WTC11 (cell line): ENCODE data around the gene USF3. TPM values are rescaled to one million over a fixed set of nuclear protein-coding genes. Genes with fewer than 3 reads are reported as not detected.

ENCODE experiments used
- ATAC-seq: fragments of 200-7000 bp; cut with Tn5 transposase; 2 replicates; pipeline ENCODE4 v1.10.0; 2021; ENCODE audit warnings: mild to moderate bottlenecking, moderate library complexity
- CTCF ChIA-PET: fragments of 300-600 bp; sonication (Branson Sonifier 250); formaldehyde crosslinking; loops from one replicate; lab custom pipeline; 2021; ENCODE audit warnings: antibody characterized with exemption; lab: Charles Lee
- POLR2A ChIA-PET: fragments of 350-600 bp; sonication (Branson Sonifier 250); formaldehyde crosslinking; loops from one replicate; lab custom pipeline; 2021; ENCODE audit warnings: antibody characterized with exemption; lab: Charles Lee
- DNase-seq: peaks from one replicate; pipeline ENCODE4 v3.0.0; 2021; ENCODE audit warnings: low spot score
- H3K27ac Mint-ChIP-seq: 2 replicates; pipeline ENCODE4 v1.8.0; 2021; ENCODE audit warnings: mixed read lengths
- H3K27me3 Mint-ChIP-seq: 2 replicates; pipeline ENCODE4 v1.8.0; 2021; ENCODE audit warnings: low read depth, mild to moderate bottlenecking, moderate library complexity, mixed read lengths
- H3K36me3 Mint-ChIP-seq: 2 replicates; pipeline ENCODE4 v1.8.0; 2021; ENCODE audit warnings: mixed read lengths
- H3K4me1 Mint-ChIP-seq: 2 replicates; pipeline ENCODE4 v1.8.0; 2022; ENCODE audit warnings: mixed read lengths
- H3K4me3 Mint-ChIP-seq: 2 replicates; pipeline ENCODE4 v1.8.0; 2021; ENCODE audit warnings: mild to moderate bottlenecking, moderate library complexity, mixed read lengths
- H3K9me3 Mint-ChIP-seq: 2 replicates; pipeline ENCODE4 v1.8.0; 2021; ENCODE audit warnings: mixed read lengths
- ELF4 ChIP-seq: sonication (generic); formaldehyde crosslinking; IDR thresholded peaks from 2 replicates; pipeline ENCODE4 v1.8.1; 2022; ENCODE audit warnings: low read depth, mild to moderate bottlenecking, moderate library complexity, missing genetic modification reagents
- GABPB1 ChIP-seq: sonication (generic); formaldehyde crosslinking; IDR thresholded peaks from 2 replicates; pipeline ENCODE4 v1.8.1; 2023; ENCODE audit warnings: mild to moderate bottlenecking, missing genetic modification reagents
- JAZF1 ChIP-seq: fragments of 250-450 bp; sonication (Bioruptor Pico); IDR thresholded peaks from 2 replicates; pipeline ENCODE4 v1.9.0; 2021; ENCODE audit warnings: moderate library complexity, mild to moderate bottlenecking, inconsistent platforms
- NFATC4 ChIP-seq: fragments of 250-450 bp; sonication (Bioruptor Pico); IDR thresholded peaks from 2 replicates; pipeline ENCODE4 v1.9.0; 2021; ENCODE audit warnings: mild to moderate bottlenecking
- NFYB ChIP-seq: sonication (generic); formaldehyde crosslinking; conservative IDR thresholded peaks from 2 replicates; pipeline ENCODE4 v1.8.0; 2022; ENCODE audit warnings: low read depth, missing genetic modification reagents
- SMAD3 ChIP-seq: sonication (generic); formaldehyde crosslinking; IDR thresholded peaks from 2 replicates; pipeline ENCODE4 v1.8.0; 2022; ENCODE audit warnings: missing genetic modification reagents, mild to moderate bottlenecking, borderline replicate concordance
- TEAD4 ChIP-seq: sonication (generic); formaldehyde crosslinking; IDR thresholded peaks from 2 replicates; pipeline ENCODE4 v1.8.0; 2022; ENCODE audit warnings: mild to moderate bottlenecking, missing genetic modification reagents
- ZNF396 ChIP-seq: fragments of 250-450 bp; sonication (Bioruptor Pico); IDR thresholded peaks from 2 replicates; pipeline ENCODE4 v1.8.0; 2021; ENCODE audit warnings: mild to moderate bottlenecking, moderate library complexity, borderline replicate concordance
- total RNA-seq: library from RNA; stranded (reverse); gene quantifications from 3 replicates; pipeline ENCODE4 v1.2.3, GENCODE V29; 2021
- TF ChIP-seq, protein P1 (sequence below): sonication (generic); formaldehyde crosslinking; IDR thresholded peaks from 2 replicates; pipeline ENCODE4 v1.8.0; 2023; ENCODE audit warnings: missing genetic modification reagents, mild to moderate bottlenecking, borderline replicate concordance
- TF ChIP-seq, protein P2 (sequence below): fragments of 200-600 bp; IDR thresholded peaks from 2 replicates; pipeline ENCODE4 v1.8.0; 2022; ENCODE audit warnings: antibody characterized with exemption
- TF ChIP-seq, protein P3 (sequence below): sonication (generic); formaldehyde crosslinking; IDR thresholded peaks from 2 replicates; pipeline ENCODE4 v1.8.0; 2022; ENCODE audit warnings: mild to moderate bottlenecking, missing genetic modification reagents
- TF ChIP-seq, protein P4 (sequence below): sonication (generic); formaldehyde crosslinking; IDR thresholded peaks from 2 replicates; pipeline ENCODE4 v1.8.0; 2022; ENCODE audit warnings: mild to moderate bottlenecking, missing genetic modification reagents
- TF ChIP-seq, protein P5 (sequence below): sonication (generic); formaldehyde crosslinking; IDR thresholded peaks from 2 replicates; pipeline ENCODE4 v1.8.0; 2022; ENCODE audit warnings: missing genetic modification reagents

USF3 gene
- total RNA-seq, 1 experiment from 2014 or later, result 16.4 TPM

DNA sequence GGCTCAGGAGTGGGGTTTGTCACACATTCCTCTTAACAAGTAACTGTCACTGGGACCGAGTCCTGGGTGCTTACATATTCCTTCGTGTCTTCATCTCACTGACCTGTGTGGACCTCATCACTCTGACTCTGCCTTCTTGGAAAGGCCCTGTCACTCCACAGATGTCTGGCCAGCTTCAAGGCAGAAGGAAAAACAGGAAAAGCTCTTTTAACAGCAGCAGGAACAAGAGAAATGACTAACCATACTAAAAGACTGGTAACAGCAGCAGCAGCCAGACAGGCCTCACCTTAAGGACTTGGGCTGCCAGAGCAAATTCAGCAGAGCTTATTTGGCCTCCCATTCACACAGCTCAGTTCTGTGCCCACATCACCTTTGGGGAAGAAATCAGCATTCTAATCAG is 68.1 kb downstream of the USF3 start:
- no peak overlapping the region for H3K4me3 Mint-ChIP-seq
- no peak for TF ChIP-seq ELF4 (CRISPR knock-in tag)
- peaks cover 14% of the 10 kb centered on the region for H3K27me3 Mint-ChIP-seq
- no peaks in the 10 kb centered on the region for H3K9me3 Mint-ChIP-seq
- H3K4me1 Mint-ChIP-seq, result 0 out of 2 replicates have a peak, but pooled peaks cover 7% of the 10 kb centered on the region
- ChIA-PET POLR2A (no interaction called here), CTCF (interaction anchor here (0.6 to 4.1 kb wide), 5 partner anchors 51 to 511 kb away, joined by 3 to 17 read pairs (median 4); partner anchors contain the start of gene NAA50)
- no peak overlapping the region for H3K27ac Mint-ChIP-seq
- no peaks in the 10 kb centered on the region for H3K36me3 Mint-ChIP-seq
- ATAC-seq (no peak), DNase-seq (no peak)

DNA sequence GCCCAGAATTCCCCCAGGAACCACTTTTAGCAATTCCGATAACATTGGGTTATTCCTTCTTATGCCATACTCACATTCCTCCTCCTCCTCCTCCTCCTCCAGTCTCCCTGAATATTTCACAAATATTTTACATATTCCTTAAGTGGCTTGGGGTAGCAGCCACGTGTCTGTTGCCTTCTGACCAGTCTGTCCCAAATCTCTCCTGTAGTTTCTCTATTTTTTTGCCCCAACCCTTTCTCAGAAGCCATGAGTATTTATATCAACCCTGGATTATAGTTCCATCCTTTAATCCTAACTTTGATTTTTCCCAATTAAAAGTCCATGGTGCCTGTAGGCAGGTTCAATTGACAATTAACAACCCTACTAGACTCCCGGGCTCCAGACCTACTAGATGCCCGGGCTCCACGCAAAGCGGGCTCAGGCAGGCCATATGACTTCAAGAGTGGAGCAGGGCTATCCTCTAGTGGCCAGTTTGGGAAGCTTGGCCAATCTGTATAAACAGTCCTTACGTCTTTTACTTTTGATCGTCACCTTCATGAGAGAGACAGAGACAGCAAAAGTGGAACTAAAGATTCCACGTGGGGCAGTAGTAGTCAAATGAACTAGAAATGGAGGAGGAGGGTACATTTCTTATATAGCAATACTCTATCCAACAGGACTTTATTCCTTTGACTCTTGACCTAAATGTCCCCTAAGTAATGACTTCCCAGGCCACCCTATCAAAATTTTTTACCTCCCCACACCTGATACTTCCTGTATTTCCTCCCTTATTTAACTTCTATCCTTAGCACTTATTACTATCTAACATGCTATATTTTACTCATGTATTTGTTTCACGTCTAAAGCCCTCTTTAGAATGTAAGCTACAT is 69.7 kb downstream of the USF3 start:
- ChIA-PET POLR2A (no interaction called here), CTCF (interaction anchor here (0.5 to 4.1 kb wide), 10 partner anchors 21 to 338 kb away, joined by 3 to 17 read pairs (median 4); partner anchors contain the start of gene NAA50)
- DNase-seq, result peak; percentile 76
- peaks cover 14% of the 10 kb centered on the region for H3K27me3 Mint-ChIP-seq
- ATAC-seq, result peak; percentile 97
- no peak overlapping the region for H3K27ac Mint-ChIP-seq
- H3K9me3 Mint-ChIP-seq, result no peaks in the 10 kb centered on the region
- H3K4me3 Mint-ChIP-seq, result no peak overlapping the region
- H3K36me3 Mint-ChIP-seq, result no peaks in the 10 kb centered on the region
- TF ChIP-seq, protein P1, sequence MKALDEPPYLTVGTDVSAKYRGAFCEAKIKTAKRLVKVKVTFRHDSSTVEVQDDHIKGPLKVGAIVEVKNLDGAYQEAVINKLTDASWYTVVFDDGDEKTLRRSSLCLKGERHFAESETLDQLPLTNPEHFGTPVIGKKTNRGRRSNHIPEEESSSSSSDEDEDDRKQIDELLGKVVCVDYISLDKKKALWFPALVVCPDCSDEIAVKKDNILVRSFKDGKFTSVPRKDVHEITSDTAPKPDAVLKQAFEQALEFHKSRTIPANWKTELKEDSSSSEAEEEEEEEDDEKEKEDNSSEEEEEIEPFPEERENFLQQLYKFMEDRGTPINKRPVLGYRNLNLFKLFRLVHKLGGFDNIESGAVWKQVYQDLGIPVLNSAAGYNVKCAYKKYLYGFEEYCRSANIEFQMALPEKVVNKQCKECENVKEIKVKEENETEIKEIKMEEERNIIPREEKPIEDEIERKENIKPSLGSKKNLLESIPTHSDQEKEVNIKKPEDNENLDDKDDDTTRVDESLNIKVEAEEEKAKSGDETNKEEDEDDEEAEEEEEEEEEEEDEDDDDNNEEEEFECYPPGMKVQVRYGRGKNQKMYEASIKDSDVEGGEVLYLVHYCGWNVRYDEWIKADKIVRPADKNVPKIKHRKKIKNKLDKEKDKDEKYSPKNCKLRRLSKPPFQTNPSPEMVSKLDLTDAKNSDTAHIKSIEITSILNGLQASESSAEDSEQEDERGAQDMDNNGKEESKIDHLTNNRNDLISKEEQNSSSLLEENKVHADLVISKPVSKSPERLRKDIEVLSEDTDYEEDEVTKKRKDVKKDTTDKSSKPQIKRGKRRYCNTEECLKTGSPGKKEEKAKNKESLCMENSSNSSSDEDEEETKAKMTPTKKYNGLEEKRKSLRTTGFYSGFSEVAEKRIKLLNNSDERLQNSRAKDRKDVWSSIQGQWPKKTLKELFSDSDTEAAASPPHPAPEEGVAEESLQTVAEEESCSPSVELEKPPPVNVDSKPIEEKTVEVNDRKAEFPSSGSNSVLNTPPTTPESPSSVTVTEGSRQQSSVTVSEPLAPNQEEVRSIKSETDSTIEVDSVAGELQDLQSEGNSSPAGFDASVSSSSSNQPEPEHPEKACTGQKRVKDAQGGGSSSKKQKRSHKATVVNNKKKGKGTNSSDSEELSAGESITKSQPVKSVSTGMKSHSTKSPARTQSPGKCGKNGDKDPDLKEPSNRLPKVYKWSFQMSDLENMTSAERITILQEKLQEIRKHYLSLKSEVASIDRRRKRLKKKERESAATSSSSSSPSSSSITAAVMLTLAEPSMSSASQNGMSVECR (CRISPR knock-in tag), result no peak
- 0 out of 2 replicates have a peak, but pooled peaks have one; percentile 21 for TF ChIP-seq GABPB1 (CRISPR knock-in tag)
- TF ChIP-seq NFATC4 (CRISPR knock-in tag), result no peak
- TF ChIP-seq, protein P2, sequence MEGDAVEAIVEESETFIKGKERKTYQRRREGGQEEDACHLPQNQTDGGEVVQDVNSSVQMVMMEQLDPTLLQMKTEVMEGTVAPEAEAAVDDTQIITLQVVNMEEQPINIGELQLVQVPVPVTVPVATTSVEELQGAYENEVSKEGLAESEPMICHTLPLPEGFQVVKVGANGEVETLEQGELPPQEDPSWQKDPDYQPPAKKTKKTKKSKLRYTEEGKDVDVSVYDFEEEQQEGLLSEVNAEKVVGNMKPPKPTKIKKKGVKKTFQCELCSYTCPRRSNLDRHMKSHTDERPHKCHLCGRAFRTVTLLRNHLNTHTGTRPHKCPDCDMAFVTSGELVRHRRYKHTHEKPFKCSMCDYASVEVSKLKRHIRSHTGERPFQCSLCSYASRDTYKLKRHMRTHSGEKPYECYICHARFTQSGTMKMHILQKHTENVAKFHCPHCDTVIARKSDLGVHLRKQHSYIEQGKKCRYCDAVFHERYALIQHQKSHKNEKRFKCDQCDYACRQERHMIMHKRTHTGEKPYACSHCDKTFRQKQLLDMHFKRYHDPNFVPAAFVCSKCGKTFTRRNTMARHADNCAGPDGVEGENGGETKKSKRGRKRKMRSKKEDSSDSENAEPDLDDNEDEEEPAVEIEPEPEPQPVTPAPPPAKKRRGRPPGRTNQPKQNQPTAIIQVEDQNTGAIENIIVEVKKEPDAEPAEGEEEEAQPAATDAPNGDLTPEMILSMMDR, result peak; percentile 69; the same call in 1 of the 2 replicates
- TF ChIP-seq, protein P3, sequence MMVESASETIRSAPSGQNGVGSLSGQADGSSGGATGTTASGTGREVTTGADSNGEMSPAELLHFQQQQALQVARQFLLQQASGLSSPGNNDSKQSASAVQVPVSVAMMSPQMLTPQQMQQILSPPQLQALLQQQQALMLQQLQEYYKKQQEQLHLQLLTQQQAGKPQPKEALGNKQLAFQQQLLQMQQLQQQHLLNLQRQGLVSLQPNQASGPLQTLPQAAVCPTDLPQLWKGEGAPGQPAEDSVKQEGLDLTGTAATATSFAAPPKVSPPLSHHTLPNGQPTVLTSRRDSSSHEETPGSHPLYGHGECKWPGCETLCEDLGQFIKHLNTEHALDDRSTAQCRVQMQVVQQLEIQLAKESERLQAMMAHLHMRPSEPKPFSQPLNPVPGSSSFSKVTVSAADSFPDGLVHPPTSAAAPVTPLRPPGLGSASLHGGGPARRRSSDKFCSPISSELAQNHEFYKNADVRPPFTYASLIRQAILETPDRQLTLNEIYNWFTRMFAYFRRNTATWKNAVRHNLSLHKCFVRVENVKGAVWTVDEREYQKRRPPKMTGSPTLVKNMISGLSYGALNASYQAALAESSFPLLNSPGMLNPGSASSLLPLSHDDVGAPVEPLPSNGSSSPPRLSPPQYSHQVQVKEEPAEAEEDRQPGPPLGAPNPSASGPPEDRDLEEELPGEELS (CRISPR knock-in tag), result no peak
- no peak for TF ChIP-seq SMAD3 (CRISPR knock-in tag)
- TF ChIP-seq, protein P4, sequence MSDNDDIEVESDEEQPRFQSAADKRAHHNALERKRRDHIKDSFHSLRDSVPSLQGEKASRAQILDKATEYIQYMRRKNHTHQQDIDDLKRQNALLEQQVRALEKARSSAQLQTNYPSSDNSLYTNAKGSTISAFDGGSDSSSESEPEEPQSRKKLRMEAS (CRISPR knock-in tag), result no peak
- no peak for TF ChIP-seq NFYB (CRISPR knock-in tag)
- TF ChIP-seq, protein P5, sequence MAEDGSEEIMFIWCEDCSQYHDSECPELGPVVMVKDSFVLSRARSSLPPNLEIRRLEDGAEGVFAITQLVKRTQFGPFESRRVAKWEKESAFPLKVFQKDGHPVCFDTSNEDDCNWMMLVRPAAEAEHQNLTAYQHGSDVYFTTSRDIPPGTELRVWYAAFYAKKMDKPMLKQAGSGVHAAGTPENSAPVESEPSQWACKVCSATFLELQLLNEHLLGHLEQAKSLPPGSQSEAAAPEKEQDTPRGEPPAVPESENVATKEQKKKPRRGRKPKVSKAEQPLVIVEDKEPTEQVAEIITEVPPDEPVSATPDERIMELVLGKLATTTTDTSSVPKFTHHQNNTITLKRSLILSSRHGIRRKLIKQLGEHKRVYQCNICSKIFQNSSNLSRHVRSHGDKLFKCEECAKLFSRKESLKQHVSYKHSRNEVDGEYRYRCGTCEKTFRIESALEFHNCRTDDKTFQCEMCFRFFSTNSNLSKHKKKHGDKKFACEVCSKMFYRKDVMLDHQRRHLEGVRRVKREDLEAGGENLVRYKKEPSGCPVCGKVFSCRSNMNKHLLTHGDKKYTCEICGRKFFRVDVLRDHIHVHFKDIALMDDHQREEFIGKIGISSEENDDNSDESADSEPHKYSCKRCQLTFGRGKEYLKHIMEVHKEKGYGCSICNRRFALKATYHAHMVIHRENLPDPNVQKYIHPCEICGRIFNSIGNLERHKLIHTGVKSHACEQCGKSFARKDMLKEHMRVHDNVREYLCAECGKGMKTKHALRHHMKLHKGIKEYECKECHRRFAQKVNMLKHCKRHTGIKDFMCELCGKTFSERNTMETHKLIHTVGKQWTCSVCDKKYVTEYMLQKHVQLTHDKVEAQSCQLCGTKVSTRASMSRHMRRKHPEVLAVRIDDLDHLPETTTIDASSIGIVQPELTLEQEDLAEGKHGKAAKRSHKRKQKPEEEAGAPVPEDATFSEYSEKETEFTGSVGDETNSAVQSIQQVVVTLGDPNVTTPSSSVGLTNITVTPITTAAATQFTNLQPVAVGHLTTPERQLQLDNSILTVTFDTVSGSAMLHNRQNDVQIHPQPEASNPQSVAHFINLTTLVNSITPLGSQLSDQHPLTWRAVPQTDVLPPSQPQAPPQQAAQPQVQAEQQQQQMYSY (CRISPR knock-in tag), result no peak
- no peak for TF ChIP-seq ZNF396 (CRISPR knock-in tag)
- no peak for TF ChIP-seq TEAD4 (CRISPR knock-in tag)
- TF ChIP-seq JAZF1, result no peak
- TF ChIP-seq, all 79 proteins: peak for 2
- H3K4me1 Mint-ChIP-seq, result 0 out of 2 replicates have a peak, but pooled peaks cover 7% of the 10 kb centered on the region
